ENCODE measurements around the gene TAS1R1. TPM values are rescaled to one million over a fixed set of nuclear protein-coding genes. Genes with fewer than 3 reads are reported as not detected.

The TAS1R1 gene
- total RNA-seq, 2 donors from 2014 or later: 0.31 to 0.51 TPM

DNA sequence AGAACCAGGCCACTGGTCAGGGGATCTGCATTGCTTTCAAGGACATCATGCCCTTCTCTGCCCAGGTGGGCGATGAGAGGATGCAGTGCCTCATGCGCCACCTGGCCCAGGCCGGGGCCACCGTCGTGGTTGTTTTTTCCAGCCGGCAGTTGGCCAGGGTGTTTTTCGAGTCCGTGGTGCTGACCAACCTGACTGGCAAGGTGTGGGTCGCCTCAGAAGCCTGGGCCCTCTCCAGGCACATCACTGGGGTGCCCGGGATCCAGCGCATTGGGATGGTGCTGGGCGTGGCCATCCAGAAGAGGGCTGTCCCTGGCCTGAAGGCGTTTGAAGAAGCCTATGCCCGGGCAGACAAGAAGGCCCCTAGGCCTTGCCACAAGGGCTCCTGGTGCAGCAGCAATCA lies 19.7 kb downstream of the TAS1R1 start:
- Histone ChIP-seq H3K27ac (ENCODE audit: low read depth, low read length) (no peak overlapping the region), H3K9ac (ENCODE audit: extremely low read depth, low read length, poor library complexity, severe bottlenecking) (no peak overlapping the region), H3K4me3 (ENCODE audit: low read length) (no peak overlapping the region), H3K4me1 (ENCODE audit: control insufficient read depth, insufficient read depth, low read length) (peaks cover 8% of the 10 kb centered on the region), H3K9me3 (ENCODE audit: control insufficient read depth, low read length) (no peaks in the 10 kb centered on the region), H3K36me3 (ENCODE audit: control insufficient read depth, insufficient read depth, low read length) (no peaks in the 10 kb centered on the region), H3K27me3 (ENCODE audit: control insufficient read depth, insufficient read depth, low read length, poor library complexity, severe bottlenecking) (peaks cover 21% of the 10 kb centered on the region)
- no peak overlapping the region for H3K27ac Mint-ChIP-seq
- peaks cover 9% of the 10 kb centered on the region for H3K4me1 Mint-ChIP-seq
- H3K4me3 Mint-ChIP-seq: no peak overlapping the region
- no peaks in the 10 kb centered on the region for H3K9me3 Mint-ChIP-seq
- no peaks in the 10 kb centered on the region for H3K36me3 Mint-ChIP-seq (ENCODE audit: low read depth)
- 88 to 93% methylated on average over 14 of the region's 14 CpGs for whole genome bisulfite sequencing, 2 experiments (ENCODE audit: insufficient coverage in 1 of 2, insufficient read length in 1 of 2)
- peaks cover 32% of the 10 kb centered on the region for H3K27me3 Mint-ChIP-seq (ENCODE audit: insufficient read depth)
- TF ChIP-seq, protein P1, sequence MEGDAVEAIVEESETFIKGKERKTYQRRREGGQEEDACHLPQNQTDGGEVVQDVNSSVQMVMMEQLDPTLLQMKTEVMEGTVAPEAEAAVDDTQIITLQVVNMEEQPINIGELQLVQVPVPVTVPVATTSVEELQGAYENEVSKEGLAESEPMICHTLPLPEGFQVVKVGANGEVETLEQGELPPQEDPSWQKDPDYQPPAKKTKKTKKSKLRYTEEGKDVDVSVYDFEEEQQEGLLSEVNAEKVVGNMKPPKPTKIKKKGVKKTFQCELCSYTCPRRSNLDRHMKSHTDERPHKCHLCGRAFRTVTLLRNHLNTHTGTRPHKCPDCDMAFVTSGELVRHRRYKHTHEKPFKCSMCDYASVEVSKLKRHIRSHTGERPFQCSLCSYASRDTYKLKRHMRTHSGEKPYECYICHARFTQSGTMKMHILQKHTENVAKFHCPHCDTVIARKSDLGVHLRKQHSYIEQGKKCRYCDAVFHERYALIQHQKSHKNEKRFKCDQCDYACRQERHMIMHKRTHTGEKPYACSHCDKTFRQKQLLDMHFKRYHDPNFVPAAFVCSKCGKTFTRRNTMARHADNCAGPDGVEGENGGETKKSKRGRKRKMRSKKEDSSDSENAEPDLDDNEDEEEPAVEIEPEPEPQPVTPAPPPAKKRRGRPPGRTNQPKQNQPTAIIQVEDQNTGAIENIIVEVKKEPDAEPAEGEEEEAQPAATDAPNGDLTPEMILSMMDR (conservative IDR thresholded peaks at IDR 0.05): no peak
- no peak for DNase-seq

DNA sequence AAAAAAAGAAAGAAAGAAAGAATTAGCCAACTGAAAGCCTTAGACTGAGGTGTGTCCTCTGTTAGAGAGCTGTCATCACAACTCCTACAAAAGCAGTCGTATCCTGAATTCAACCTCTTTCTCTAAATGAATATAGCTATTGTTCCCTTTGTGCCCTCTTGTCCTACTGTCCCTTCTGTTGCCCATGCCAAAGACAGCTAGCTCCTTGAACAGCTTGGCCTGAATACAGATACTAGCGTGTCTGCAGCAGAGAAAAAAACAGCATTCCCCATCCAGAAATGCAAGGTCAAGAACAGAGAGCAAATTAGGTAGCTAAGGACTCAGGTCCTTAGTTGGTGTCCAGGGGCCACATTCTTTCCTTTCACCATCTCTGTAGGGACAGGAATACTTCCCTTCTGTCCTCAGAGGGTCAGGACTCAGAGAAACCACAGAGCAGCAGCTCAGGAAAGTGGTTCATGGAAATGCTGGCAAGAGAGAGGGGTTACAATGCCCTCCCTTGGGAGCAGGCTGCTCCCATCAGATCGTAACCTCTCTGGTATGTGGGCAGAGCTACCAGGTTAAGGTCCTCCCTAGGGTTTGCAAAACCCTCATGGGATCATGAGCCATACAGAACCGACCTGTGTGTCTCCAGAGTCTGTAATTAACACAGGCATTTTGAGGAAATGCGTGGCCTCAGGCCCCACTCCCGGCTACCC lies 22.9 kb downstream of the TAS1R1 start:
- no peaks in the 10 kb centered on the region for H3K36me3 ChIP-seq (ENCODE audit: control insufficient read depth, insufficient read depth, low read length)
- peaks cover under 1% of the 10 kb centered on the region for H3K27me3 Mint-ChIP-seq (ENCODE audit: insufficient read depth)
- H3K27ac Mint-ChIP-seq: no peak overlapping the region
- no peak overlapping the region for H3K4me3 Mint-ChIP-seq
- H3K4me1 Mint-ChIP-seq: peaks cover 23% of the 10 kb centered on the region
- H3K27me3 ChIP-seq (ENCODE audit: control insufficient read depth, insufficient read depth, low read length, poor library complexity, severe bottlenecking): no peaks in the 10 kb centered on the region
- WGBS, 2 experiments (ENCODE audit: insufficient coverage in 1 of 2, insufficient read length in 1 of 2): 85 to 90% methylated on average over 6 of the region's 6 CpGs
- peaks cover 13% of the 10 kb centered on the region for H3K4me1 ChIP-seq (ENCODE audit: control insufficient read depth, insufficient read depth, low read length)
- no peak overlapping the region for H3K9ac ChIP-seq (ENCODE audit: extremely low read depth, low read length, poor library complexity, severe bottlenecking)
- no peak overlapping the region for H3K27ac ChIP-seq (ENCODE audit: low read depth, low read length)
- TF ChIP-seq, protein P1 (conservative IDR thresholded peaks at IDR 0.05): no peak
- peaks cover 7% of the 10 kb centered on the region for H3K36me3 Mint-ChIP-seq (ENCODE audit: low read depth)
- H3K9me3 ChIP-seq (ENCODE audit: control insufficient read depth, low read length): no peaks in the 10 kb centered on the region
- no peaks in the 10 kb centered on the region for H3K9me3 Mint-ChIP-seq
- H3K4me3 ChIP-seq (ENCODE audit: low read length): no peak overlapping the region
- no peak for DNase-seq

DNA sequence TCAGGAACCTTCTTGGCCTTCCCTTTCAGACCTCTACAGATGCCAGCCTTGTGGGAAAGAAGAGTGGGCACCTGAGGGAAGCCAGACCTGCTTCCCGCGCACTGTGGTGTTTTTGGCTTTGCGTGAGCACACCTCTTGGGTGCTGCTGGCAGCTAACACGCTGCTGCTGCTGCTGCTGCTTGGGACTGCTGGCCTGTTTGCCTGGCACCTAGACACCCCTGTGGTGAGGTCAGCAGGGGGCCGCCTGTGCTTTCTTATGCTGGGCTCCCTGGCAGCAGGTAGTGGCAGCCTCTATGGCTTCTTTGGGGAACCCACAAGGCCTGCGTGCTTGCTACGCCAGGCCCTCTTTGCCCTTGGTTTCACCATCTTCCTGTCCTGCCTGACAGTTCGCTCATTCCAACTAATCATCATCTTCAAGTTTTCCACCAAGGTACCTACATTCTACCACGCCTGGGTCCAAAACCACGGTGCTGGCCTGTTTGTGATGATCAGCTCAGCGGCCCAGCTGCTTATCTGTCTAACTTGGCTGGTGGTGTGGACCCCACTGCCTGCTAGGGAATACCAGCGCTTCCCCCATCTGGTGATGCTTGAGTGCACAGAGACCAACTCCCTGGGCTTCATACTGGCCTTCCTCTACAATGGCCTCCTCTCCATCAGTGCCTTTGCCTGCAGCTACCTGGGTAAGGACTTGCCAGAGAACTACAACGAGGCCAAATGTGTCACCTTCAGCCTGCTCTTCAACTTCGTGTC lies 23.7 kb downstream of the TAS1R1 start:
- 88 to 91% methylated on average over 10 to 14 of the region's 14 CpGs for WGBS, 2 experiments (ENCODE audit: insufficient coverage in 1 of 2, insufficient read length in 1 of 2)

More for the DNA sequence above, 23.7 kb downstream of the TAS1R1 start:
- H3K36me3 Mint-ChIP-seq (ENCODE audit: low read depth): peaks cover 7% of the 10 kb centered on the region
- TF ChIP-seq, protein P1 (conservative IDR thresholded peaks at IDR 0.05): no peak
- peaks cover 13% of the 10 kb centered on the region for H3K4me1 ChIP-seq (ENCODE audit: control insufficient read depth, insufficient read depth, low read length)
- H3K9me3 Mint-ChIP-seq: no peaks in the 10 kb centered on the region
- H3K27ac ChIP-seq (ENCODE audit: low read depth, low read length): peak overlapping the region; percentile 67
- no peak overlapping the region for H3K9ac ChIP-seq (ENCODE audit: extremely low read depth, low read length, poor library complexity, severe bottlenecking)
- H3K36me3 ChIP-seq (ENCODE audit: control insufficient read depth, insufficient read depth, low read length): no peaks in the 10 kb centered on the region
- no peaks in the 10 kb centered on the region for H3K9me3 ChIP-seq (ENCODE audit: control insufficient read depth, low read length)
- no peaks in the 10 kb centered on the region for H3K27me3 Mint-ChIP-seq (ENCODE audit: insufficient read depth)
- peaks cover 23% of the 10 kb centered on the region for H3K4me1 Mint-ChIP-seq
- peak overlapping the region; percentile 93 for H3K4me3 ChIP-seq (ENCODE audit: low read length)
- DNase-seq: no peak
- peak overlapping the region; percentile 86 for H3K4me3 Mint-ChIP-seq
- H3K27ac Mint-ChIP-seq: peak overlapping the region; percentile 94
- no peaks in the 10 kb centered on the region for H3K27me3 ChIP-seq (ENCODE audit: control insufficient read depth, insufficient read depth, low read length, poor library complexity, severe bottlenecking)

Measured in endodermal cell (in vitro differentiated cells).